IPS-18c (cell line): ENCODE measurements around the gene GABPB1.

Experiments used
- H3K4me3 ChIP-seq: 2 replicates; pipeline ENCODE4 v1.7.0; 2013; ENCODE audit warnings: low read depth, mild to moderate bottlenecking, low read length, moderate library complexity; ENCODE audit not compliant: insufficient read depth
- H3K9me3 ChIP-seq: one replicate; pipeline ENCODE4 v1.6.1; 2013; ENCODE audit warnings: mild to moderate bottlenecking, low read length, moderate library complexity; ENCODE audit not compliant: control insufficient read depth, insufficient read depth

GABPB1 gene

DNA sequence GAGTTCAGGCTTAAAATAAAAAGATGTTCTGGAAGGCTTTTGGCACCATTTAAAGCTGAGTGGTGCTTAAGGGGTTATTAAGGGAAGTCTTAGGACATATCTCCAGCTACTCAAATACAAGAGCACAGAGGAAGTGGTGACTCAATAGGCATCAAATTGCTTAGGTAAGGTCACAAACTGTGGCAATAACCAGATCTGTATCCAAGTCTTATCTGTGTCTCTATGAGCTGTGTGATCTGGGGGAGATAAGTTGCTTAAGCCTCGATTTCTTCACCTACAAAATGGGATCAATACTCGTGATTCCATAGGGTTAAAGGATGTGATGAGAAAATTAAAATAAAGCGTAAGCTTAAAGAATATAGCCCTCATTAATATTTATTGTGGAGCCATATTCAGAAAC, 97.1 kb downstream of the GABPB1 start:
- Histone ChIP-seq H3K9me3 (no peaks in the 10 kb centered on the region), H3K4me3 (no peak overlapping the region)

GRCh38 chr15:50257332-50257731, 97.7 kb downstream of the GABPB1 start:
- Histone ChIP-seq H3K9me3 (no peaks in the 10 kb centered on the region), H3K4me3 (no peak overlapping the region)

DNA sequence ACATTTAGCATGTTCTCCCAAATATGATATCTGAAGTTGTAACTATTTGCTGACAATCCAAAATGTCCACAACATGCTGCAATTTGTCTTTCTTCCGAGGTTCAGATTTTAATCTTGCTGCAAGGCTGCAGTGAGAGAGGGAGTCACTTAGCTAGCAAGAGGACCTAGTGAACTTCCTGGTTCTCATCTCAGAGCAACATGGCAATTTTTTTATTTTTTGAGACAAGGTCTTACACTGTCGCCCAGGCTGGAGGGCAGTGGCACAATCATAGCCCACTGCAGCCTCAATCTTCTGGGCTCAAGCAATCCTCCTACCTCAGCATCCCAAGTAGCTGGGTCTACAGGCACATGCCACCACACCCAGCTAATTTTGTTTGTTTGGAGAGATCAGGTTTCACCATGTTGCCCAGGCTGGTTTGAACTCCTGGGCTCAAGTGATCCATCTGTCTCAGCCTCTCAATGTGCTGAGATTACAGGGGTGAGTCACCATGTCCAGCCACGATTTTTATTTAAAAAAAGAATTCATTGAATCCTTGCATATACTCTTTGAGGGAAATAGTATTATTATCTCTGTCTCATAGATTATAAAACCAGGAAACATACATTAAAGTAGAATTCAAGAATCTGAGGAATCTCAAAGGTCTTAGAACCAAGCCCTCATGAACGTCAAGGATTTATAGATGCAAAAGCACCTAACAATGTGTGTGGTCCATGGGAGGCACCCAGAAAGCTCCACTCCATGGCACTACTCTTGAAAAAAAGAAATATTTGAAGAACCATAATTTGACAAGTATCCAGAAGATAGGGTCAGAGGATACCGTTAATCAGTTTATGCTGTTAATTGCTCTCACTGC, 98.6 kb downstream of the GABPB1 start:
- Histone ChIP-seq H3K9me3 (no peaks in the 10 kb centered on the region), H3K4me3 (no peak overlapping the region)

DNA sequence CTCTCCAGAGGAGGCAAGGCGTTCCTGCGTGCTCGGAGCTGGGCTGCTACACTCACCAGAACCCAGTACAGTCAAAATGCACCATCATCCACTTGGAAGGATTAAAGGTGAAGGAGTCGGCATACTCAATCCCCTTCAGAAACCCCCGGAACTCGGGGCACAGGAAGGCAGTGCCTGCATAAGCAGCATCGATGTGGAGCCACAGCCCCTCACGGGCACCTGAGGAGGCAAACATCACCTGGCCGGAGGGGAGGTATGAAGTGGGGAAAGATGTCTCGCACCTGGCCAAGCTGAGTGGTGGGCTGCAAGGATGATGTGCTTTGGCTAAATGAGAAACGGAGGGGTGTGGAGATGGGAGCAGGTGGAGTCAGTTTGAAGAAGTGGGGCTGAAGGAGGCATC, 102.4 kb downstream of the GABPB1 start:
- H3K9me3 ChIP-seq = no peaks in the 10 kb centered on the region
- no peak overlapping the region for H3K4me3 ChIP-seq

GRCh38 chr15:50251638-50252182, 103.3 kb downstream of the GABPB1 start:
- no peak overlapping the region for H3K4me3 ChIP-seq

GRCh38 chr15:50250760-50251394, 104.1 kb downstream of the GABPB1 start:
- no peaks in the 10 kb centered on the region for H3K9me3 ChIP-seq
- no peak overlapping the region for H3K4me3 ChIP-seq

More at GRCh38 chr15:50251638-50252182, 103.3 kb downstream of the GABPB1 start:
- H3K9me3 ChIP-seq = no peaks in the 10 kb centered on the region

GRCh38 chr15:50249704-50250103, 105.3 kb downstream of the GABPB1 start:
- H3K9me3 ChIP-seq = no peaks in the 10 kb centered on the region
- no peak overlapping the region for H3K4me3 ChIP-seq

- Histone ChIP-seq H3K9me3 (no peaks in the 10 kb centered on the region), H3K4me3 (no peak overlapping the region)
These were observed 105.9 kb downstream of the GABPB1 start for GRCh38 chr15:50248994-50249582.

DNA sequence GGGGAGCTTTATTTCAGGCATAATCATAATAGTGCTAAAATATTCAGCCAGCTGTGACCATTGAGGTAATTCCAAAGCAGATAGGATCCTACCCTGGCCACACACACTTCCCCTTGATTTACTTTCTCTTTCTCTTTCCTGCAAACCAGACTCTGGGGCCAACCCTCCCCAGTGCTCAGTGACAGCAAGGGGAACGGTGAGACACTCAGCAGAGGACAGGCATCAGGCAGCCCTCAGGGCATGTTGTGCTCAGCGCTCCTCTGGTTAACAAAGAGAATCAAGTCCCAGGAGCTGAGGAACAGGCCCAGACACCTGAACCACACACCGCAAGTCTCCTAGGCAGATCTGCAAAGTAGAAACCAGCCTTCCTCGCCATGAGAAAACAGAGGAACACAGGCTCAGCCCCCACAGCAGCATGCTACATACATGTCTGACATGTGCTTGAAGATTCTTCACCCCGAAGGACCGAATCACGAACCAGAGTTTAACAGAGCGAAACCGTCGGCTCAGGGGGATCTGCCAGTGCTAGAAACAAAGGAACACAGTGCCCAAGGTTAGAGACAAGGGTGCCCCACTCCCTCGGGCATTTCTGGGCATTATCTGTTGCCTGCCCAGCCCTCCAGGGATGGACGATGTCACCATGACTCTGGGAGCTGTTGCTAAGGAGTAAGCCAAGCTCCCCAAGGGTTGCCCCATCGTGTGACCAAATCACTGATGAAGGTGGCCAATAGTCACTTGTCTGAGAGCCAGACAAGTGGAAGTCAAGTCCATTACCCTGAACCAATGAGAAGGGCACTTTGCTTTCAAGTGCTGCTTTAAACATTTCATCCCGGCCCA, 107.0 kb downstream of the GABPB1 start:
- no peaks in the 10 kb centered on the region for H3K9me3 ChIP-seq
- H3K4me3 ChIP-seq = no peak overlapping the region; the same call in 1 of the 2 replicates

DNA sequence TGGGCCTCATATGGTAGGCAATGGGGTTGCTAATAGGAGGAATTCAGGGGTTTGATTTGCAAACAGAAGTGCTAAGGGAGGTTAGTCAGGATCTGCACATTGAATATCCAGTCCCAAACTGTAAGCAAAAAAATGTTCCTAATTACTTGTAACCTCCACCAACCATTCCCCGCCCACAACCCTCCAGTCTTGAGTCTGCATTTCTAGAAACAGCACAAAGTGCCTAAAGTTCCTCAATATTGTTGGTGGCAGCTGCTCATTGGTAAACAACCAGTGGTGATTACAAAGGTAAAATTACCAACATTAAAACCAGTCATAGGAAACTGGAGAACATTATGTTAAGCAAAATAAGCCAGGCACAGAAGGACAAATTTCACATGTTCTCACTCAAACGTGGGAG, 108.4 kb downstream of the GABPB1 start:
- Histone ChIP-seq H3K9me3 (no peaks in the 10 kb centered on the region), H3K4me3 (no peak overlapping the region)

DNA sequence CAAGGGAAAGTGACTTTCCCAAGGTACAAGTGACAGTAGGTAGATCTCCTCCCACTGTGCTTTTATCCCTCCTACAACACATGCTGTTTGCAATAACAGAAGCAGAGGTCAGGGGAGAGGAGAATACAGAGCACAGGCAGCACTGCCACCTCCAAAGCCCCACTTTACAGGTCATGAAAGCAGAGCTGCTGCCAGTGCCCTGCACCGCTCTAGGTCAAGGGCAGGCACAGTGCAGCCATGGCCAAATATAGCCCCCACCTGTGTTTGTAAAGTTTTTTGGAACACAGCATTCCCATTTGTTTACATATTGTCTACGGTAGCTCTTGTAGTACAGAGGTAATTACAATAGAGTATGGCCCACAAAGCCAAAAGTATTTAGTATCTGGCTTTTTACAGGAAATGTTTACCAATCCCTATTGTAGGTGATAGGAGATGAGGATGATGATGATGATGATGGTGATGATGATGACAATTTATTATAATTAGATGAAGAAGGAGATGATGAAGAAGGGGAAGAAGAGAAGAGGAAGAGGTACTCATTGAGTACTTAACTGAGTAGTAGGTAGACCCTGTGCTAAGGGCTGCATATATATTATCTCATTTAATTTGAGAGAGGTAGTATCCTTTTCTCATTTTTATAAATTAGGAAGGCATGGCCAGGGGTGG, 109.9 kb downstream of the GABPB1 start:
- Histone ChIP-seq H3K9me3 (no peaks in the 10 kb centered on the region), H3K4me3 (no peak overlapping the region)

GRCh38 chr15:50244153-50244552, 110.8 kb downstream of the GABPB1 start:
- Histone ChIP-seq H3K9me3 (no peaks in the 10 kb centered on the region), H3K4me3 (no peak overlapping the region)

DNA sequence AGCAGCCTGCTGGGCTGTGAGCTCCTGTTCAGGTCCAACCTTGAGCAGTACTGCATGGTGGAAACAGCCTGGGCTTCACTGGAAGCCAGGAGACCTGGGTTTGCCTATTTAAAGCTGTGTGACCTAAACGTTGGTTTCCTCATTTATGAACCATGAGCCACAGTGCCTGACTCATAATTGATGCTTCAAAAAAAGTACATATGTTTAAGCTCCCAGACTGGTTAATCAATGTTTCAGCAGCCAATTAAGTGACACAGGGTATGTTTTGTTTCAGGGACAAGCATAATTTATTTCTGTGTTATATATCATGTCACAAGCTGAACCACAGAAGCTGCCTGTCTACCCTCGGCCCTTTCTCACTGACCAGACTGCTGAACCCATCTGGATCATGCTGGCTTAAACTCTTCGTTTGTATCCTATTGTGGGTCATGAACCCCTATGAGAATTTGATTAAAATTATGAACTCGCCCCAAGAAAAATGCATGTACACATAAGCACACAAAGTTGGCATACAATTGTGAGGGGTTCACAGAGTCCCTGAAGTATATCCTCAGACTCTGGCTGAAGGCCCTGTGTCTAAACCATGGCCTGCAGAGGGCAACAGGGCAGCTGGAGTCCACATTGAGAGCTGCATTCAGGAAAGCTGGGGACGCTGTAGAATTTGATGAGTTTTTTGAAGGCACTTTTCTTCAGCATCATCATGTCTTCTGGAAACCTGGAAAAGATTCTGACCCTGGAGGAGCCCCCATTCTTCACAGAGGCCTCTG, 113.1 kb downstream of the GABPB1 start:
- no peak overlapping the region for H3K4me3 ChIP-seq
- H3K9me3 ChIP-seq = no peaks in the 10 kb centered on the region

DNA sequence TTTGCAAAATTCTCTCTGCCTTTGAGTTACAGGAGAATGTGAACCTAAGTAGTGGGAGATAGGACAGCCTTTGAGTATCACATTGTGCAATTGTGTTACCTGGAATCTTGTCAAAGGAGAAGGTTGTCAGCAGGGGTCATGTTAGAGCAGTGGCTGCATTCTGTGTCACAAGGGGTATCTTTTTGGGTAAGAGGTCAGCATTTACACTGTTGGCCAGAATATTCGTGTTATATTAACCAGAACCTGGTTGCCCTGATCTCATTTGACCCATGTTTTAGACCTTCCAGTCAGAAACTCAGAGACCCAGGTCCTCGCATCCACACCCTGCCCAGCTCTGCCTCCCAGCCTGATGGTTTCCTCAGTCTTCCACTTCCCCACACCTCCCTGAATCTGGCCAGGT, 116.7 kb downstream of the GABPB1 start:
- Histone ChIP-seq H3K9me3 (no peaks in the 10 kb centered on the region), H3K4me3 (no peak overlapping the region)

GRCh38 chr15:50236433-50236832, 118.6 kb downstream of the GABPB1 start:
- Histone ChIP-seq H3K9me3 (no peaks in the 10 kb centered on the region), H3K4me3 (no peak overlapping the region)

GRCh38 chr15:50235794-50236193, 119.2 kb downstream of the GABPB1 start:
- Histone ChIP-seq H3K9me3 (no peaks in the 10 kb centered on the region), H3K4me3 (no peak overlapping the region)
